Keratinocyte (primary cell): Measurements from ENCODE around the gene AK1.

Experiments used
- EZH2 ChIP-seq: IDR thresholded peaks from one replicate; pipeline ENCODE4 v1.6.1; 2012; ENCODE audit warnings: inconsistent platforms, mild to moderate bottlenecking, low read length, moderate library complexity
- TF ChIP-seq, protein P1 (sequence below), 3 experiments: IDR thresholded peaks in 1 of 3; conservative IDR thresholded peaks in 1 of 3; optimal IDR thresholded peaks in 1 of 3; 2 replicates in 2 of 3; 3 replicates in 1 of 3; pipeline versions ENCODE3 to v1.5.1; 2011; ENCODE audit warnings: low read length in 3 of 3, mild to moderate bottlenecking in 3 of 3, moderate library complexity in 2 of 3, control low read depth in 1 of 3, inconsistent platforms in 1 of 3; ENCODE audit not compliant: insufficient read depth in 2 of 3; ENCODE audit errors: extremely low read depth in 1 of 3

GRCh38 chr9:127897193-127897692 lies 19.8 kb upstream of the AK1 start:
- TF ChIP-seq, protein P1, sequence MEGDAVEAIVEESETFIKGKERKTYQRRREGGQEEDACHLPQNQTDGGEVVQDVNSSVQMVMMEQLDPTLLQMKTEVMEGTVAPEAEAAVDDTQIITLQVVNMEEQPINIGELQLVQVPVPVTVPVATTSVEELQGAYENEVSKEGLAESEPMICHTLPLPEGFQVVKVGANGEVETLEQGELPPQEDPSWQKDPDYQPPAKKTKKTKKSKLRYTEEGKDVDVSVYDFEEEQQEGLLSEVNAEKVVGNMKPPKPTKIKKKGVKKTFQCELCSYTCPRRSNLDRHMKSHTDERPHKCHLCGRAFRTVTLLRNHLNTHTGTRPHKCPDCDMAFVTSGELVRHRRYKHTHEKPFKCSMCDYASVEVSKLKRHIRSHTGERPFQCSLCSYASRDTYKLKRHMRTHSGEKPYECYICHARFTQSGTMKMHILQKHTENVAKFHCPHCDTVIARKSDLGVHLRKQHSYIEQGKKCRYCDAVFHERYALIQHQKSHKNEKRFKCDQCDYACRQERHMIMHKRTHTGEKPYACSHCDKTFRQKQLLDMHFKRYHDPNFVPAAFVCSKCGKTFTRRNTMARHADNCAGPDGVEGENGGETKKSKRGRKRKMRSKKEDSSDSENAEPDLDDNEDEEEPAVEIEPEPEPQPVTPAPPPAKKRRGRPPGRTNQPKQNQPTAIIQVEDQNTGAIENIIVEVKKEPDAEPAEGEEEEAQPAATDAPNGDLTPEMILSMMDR (optimal IDR thresholded peaks at IDR 0.05 in 1 of 3, IDR thresholded peaks at IDR 0.05 in 1 of 3, conservative IDR thresholded peaks at IDR 0.05 in 1 of 3; ENCODE audit: extremely low read depth in 1 of 3, insufficient read depth in 2 of 3, low read length in 3 of 3), result no peak
- TF ChIP-seq EZH2, result no peak
